ENCODE results near the gene SSBP4. TPM values are rescaled to one million over a fixed set of nuclear protein-coding genes. Genes with fewer than 3 reads are reported as not detected.

SSBP4 gene
- total and polyA plus RNA-seq, 4 donors: 4.0 to 19.0 (median 11.5) TPM

DNA sequence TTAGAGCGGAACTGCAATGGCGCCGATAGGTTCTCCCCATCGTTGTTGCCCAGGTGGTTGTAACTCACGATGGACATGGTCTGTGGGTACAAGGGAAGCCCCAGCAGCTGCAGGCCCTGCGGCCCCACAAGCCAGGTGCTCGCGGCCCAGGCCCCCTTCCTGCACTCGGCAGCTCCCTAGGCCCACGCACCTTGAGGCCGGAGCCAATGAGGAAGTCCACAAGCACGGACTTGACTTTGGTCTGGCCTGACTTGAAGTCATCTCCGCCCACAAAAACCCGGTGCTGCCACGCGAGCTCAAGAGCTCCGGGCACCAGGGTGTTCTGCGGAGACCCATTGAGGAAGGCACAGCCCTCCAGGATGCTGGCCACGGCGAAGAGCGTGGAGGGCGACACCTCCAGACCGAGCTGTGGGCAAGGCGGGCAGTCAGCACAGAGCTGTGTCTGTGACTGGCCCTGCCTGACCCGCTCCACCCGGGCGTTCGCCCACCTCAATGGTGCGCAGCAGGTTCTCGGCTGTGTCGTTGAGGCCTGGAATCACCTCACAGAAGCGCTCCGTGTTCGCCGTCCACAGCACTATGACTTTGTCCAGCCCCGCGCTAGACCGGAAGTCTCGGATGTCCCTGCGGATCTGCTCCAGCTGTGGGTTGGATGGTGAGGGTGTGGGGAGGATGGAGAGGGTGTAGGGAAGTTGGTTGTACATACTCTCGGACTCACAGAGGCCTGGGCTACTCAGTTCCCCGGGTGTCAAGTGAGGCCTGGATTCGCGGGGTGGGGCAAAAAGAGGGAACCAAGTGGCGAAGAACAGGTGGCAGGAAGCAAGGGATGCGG lies 16.9 kb downstream of the SSBP4 start:
- TF ChIP-seq TAF1 (conservative IDR thresholded peaks at IDR 0.05) (no peak), JUND (IDR thresholded peaks at IDR 0.05) (no peak), RXRA (IDR thresholded peaks at IDR 0.05) (no peak), YY1 (IDR thresholded peaks at IDR 0.05) (no peak), FOXA1 (IDR thresholded peaks at IDR 0.05) (no peak)
- 88% methylated on average over 46 of the region's 46 CpGs for WGBS
- DNase-seq (ENCODE audit: low spot score): no peak
- peaks cover 3 to 30% (median 13%) of the 10 kb centered on the region in 4 donors for H3K4me1 ChIP-seq (ENCODE audit: control insufficient read depth in 4 of 4, insufficient read depth in 4 of 4, low read length in 3 of 4)
- H3K9me3 ChIP-seq (ENCODE audit: control insufficient read depth in 4 of 4, low read length in 3 of 4): no peaks in the 10 kb centered on the region
- H3K27ac ChIP-seq (ENCODE audit: low read depth in 1 of 2, low read length in 2 of 2): peak overlapping the region in 1 of 2 donors; percentile 42
- H3K9ac ChIP-seq (ENCODE audit: low read depth in 1 of 2, low read length in 2 of 2): no peak overlapping the region
- no peaks in the 10 kb centered on the region for H3K36me3 ChIP-seq (ENCODE audit: control insufficient read depth in 4 of 4, insufficient read depth in 3 of 4, low read depth in 1 of 4, low read length in 3 of 4)
- H3K27me3 ChIP-seq (ENCODE audit: control insufficient read depth in 4 of 4, insufficient read depth in 4 of 4, low read length in 3 of 4): no peaks in the 10 kb centered on the region
- H3K4me3 ChIP-seq (ENCODE audit: low read depth in 1 of 3, low read length in 3 of 3): no peak overlapping the region

DNA sequence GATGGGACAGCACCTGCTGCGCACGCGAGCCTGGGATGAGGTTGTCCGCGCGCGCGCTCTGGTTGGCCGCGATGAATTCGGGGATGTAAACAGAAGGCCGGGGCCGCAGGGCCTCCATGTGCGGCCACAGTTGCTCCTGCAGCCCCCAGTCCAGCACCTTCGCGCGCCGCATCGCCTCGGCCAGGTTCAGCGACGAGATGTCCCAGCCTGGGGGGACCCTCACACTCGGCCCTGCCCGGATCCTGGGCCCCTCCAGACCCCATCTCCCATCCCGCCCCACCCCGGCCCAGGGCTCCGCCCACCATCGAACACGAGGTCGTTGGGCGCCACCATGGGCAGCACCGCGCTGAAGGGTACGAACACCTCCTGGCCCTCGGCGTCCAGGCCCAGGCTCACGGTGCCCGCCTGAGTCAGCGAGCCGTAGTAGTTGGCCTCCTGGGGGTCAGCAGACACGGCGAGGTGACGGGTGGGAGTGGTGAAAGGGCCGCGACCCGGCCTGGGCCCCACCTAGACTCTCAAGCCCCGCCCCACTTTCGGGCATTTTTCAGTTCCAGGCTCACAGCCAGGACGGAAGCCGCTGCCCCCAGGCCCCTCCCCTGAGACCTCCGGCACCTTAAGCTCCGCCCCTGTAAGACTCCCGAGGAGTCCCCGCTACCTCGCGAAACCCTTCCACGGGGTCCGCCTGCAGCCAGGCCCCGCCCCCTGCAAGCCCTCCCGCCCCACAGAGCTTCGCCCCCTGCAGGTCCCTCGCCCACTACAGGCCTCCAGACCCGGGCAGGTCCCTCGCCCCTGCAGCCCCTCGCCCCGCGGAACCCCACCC lies 17.7 kb downstream of the SSBP4 start:
- H3K4me1 ChIP-seq (ENCODE audit: control insufficient read depth in 4 of 4, insufficient read depth in 4 of 4, low read length in 3 of 4): peaks cover 3 to 32% (median 13%) of the 10 kb centered on the region in 4 donors
- H3K27ac ChIP-seq (ENCODE audit: low read depth in 1 of 2, low read length in 2 of 2): peak overlapping the region; percentile 42 to 46
- DNase-seq (ENCODE audit: low spot score): peak; percentile 80
- no peaks in the 10 kb centered on the region for H3K36me3 ChIP-seq (ENCODE audit: control insufficient read depth in 4 of 4, insufficient read depth in 3 of 4, low read depth in 1 of 4, low read length in 3 of 4)
- TF ChIP-seq, protein P1, sequence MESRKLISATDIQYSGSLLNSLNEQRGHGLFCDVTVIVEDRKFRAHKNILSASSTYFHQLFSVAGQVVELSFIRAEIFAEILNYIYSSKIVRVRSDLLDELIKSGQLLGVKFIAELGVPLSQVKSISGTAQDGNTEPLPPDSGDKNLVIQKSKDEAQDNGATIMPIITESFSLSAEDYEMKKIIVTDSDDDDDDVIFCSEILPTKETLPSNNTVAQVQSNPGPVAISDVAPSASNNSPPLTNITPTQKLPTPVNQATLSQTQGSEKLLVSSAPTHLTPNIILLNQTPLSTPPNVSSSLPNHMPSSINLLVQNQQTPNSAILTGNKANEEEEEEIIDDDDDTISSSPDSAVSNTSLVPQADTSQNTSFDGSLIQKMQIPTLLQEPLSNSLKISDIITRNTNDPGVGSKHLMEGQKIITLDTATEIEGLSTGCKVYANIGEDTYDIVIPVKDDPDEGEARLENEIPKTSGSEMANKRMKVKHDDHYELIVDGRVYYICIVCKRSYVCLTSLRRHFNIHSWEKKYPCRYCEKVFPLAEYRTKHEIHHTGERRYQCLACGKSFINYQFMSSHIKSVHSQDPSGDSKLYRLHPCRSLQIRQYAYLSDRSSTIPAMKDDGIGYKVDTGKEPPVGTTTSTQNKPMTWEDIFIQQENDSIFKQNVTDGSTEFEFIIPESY (IDR thresholded peaks at IDR 0.05): no peak
- TF ChIP-seq, protein P2, sequence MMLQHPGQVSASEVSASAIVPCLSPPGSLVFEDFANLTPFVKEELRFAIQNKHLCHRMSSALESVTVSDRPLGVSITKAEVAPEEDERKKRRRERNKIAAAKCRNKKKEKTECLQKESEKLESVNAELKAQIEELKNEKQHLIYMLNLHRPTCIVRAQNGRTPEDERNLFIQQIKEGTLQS (IDR thresholded peaks at IDR 0.05): no peak
- TF ChIP-seq FOXA2 (IDR thresholded peaks at IDR 0.05): no peak
- no peak for TF ChIP-seq RAD21 (IDR thresholded peaks at IDR 0.05)
- no peak for TF ChIP-seq SP1 (IDR thresholded peaks at IDR 0.05)
- no peak for TF ChIP-seq FOXA1 (IDR thresholded peaks at IDR 0.05)
- TF ChIP-seq GABPA (IDR thresholded peaks at IDR 0.05 in 1 of 2, conservative IDR thresholded peaks at IDR 0.05 in 1 of 2): no peak
- TF ChIP-seq, protein P3, sequence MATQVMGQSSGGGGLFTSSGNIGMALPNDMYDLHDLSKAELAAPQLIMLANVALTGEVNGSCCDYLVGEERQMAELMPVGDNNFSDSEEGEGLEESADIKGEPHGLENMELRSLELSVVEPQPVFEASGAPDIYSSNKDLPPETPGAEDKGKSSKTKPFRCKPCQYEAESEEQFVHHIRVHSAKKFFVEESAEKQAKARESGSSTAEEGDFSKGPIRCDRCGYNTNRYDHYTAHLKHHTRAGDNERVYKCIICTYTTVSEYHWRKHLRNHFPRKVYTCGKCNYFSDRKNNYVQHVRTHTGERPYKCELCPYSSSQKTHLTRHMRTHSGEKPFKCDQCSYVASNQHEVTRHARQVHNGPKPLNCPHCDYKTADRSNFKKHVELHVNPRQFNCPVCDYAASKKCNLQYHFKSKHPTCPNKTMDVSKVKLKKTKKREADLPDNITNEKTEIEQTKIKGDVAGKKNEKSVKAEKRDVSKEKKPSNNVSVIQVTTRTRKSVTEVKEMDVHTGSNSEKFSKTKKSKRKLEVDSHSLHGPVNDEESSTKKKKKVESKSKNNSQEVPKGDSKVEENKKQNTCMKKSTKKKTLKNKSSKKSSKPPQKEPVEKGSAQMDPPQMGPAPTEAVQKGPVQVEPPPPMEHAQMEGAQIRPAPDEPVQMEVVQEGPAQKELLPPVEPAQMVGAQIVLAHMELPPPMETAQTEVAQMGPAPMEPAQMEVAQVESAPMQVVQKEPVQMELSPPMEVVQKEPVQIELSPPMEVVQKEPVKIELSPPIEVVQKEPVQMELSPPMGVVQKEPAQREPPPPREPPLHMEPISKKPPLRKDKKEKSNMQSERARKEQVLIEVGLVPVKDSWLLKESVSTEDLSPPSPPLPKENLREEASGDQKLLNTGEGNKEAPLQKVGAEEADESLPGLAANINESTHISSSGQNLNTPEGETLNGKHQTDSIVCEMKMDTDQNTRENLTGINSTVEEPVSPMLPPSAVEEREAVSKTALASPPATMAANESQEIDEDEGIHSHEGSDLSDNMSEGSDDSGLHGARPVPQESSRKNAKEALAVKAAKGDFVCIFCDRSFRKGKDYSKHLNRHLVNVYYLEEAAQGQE (IDR thresholded peaks at IDR 0.05): no peak
- no peak for TF ChIP-seq TAF1 (conservative IDR thresholded peaks at IDR 0.05)
- TF ChIP-seq EGR1 (IDR thresholded peaks at IDR 0.05; ENCODE audit: low read depth in 2 of 2): no peak
- TF ChIP-seq, protein P4, sequence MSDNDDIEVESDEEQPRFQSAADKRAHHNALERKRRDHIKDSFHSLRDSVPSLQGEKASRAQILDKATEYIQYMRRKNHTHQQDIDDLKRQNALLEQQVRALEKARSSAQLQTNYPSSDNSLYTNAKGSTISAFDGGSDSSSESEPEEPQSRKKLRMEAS (IDR thresholded peaks at IDR 0.05): no peak
- TF ChIP-seq JUND (IDR thresholded peaks at IDR 0.05): no peak
- peak; percentile 28 for TF ChIP-seq NR2F2 (IDR thresholded peaks at IDR 0.05)
- no peak for TF ChIP-seq HNF4G (IDR thresholded peaks at IDR 0.05)
- no peak for TF ChIP-seq YY1 (IDR thresholded peaks at IDR 0.05)
- TF ChIP-seq, protein P5, sequence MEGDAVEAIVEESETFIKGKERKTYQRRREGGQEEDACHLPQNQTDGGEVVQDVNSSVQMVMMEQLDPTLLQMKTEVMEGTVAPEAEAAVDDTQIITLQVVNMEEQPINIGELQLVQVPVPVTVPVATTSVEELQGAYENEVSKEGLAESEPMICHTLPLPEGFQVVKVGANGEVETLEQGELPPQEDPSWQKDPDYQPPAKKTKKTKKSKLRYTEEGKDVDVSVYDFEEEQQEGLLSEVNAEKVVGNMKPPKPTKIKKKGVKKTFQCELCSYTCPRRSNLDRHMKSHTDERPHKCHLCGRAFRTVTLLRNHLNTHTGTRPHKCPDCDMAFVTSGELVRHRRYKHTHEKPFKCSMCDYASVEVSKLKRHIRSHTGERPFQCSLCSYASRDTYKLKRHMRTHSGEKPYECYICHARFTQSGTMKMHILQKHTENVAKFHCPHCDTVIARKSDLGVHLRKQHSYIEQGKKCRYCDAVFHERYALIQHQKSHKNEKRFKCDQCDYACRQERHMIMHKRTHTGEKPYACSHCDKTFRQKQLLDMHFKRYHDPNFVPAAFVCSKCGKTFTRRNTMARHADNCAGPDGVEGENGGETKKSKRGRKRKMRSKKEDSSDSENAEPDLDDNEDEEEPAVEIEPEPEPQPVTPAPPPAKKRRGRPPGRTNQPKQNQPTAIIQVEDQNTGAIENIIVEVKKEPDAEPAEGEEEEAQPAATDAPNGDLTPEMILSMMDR (IDR thresholded peaks at IDR 0.05; ENCODE audit: low read depth, low read length, missing input control): no peak
- TF ChIP-seq RXRA (IDR thresholded peaks at IDR 0.05): peak in 1 of 2 donors; percentile 4
- no peak for TF ChIP-seq HNF4A (conservative IDR thresholded peaks at IDR 0.05)
- H3K9ac ChIP-seq (ENCODE audit: low read depth in 1 of 2, low read length in 2 of 2): no peak overlapping the region
- no peaks in the 10 kb centered on the region for H3K9me3 ChIP-seq (ENCODE audit: control insufficient read depth in 4 of 4, low read length in 3 of 4)
- peak overlapping the region in 1 of 3 donors; percentile 48 for H3K4me3 ChIP-seq (ENCODE audit: low read depth in 1 of 3, low read length in 3 of 3)
- no peaks in the 10 kb centered on the region for H3K27me3 ChIP-seq (ENCODE audit: control insufficient read depth in 4 of 4, insufficient read depth in 4 of 4, low read length in 3 of 4)
- 31% methylated on average over 67 of the region's 67 CpGs for WGBS
